HG03039 (cell line): ENCODE measurements around the gene KCNJ15.
"Not testable (repeated sequence)": the region's sequence is repeated elsewhere in the genome, so short reads cannot be mapped to it uniquely, and the experiment has no call there.

Experiments used
- ATAC-seq: cut with Tn5 transposase; IDR thresholded peaks from one replicate; pipeline ENCODE4 v1.9.1; 2021; ENCODE audit warnings: mild to moderate bottlenecking, moderate library complexity; ENCODE audit not compliant: unreplicated experiment

Gene KCNJ15

DNA sequence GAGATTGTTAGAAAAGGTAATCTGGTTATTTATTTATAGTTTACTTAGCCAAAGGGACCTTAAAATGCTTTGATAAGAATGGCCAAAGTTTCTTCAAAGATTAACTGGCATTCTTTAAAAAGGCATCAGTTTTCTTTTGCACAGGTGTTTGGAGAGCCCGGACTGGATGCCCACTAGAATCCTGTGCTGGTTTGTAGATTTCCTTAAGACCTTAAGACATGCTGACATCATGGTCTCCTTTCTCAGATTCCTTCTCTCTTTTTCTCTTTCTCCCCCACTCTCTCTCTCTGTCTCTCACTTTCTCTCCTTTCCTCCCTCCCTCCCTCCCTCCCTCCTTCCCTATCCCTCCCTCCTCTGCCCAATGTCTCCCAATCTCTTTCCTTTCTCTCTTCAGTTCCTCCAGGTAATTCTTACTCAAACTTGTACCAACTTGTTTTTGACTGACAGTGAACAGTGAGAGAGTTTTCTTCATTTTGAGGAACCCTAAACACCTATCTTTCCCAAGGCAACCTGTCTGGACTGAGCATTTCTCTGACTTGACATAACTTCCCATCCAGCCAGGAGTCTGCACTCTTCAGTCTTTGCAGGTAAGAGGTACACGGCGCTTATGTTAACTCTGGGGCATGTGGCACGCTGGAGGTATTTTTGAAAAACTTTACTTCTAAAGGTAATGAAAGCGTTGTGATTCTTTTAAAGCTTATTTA is at the start of gene KCNJ15:
KCNJ15 (plus strand) TSS at position 393 of the 704 bp plus-strand sequence. CDS start 42,271 bp downstream, outside the sequence.
- no peak for ATAC-seq

- no peak for ATAC-seq
Measured at GRCh38 chr21:38208118-38208517, 48.7 kb upstream of the KCNJ15 start.

DNA sequence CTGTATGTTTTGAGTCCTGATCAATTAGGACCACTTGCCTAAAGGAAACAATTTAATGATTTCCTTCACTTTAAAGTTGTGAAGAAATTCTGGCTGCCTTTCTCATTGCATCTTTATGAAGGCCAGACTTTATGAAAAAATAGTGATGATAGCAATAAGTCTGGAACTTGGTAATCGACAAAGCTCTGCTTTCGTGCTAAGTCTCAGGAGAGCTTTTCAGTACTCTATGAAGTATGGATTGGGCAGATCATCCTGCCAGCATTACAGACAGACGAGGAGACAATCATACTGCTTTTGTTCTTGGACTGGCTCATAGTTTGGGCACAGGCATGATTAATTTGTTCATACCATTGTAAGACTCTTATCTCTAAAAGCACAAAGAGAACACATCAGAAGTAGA is 45.5 kb upstream of the KCNJ15 start:
- ATAC-seq, result no peak

GRCh38 chr21:38212706-38213105 is 44.1 kb upstream of the KCNJ15 start:
- no peak for ATAC-seq

- ATAC-seq, result no peak
Measured at GRCh38 chr21:38219049-38219628, 37.7 kb upstream of the KCNJ15 start.

GRCh38 chr21:38220270-38220737 is 36.5 kb upstream of the KCNJ15 start:
- ATAC-seq, result no peak

- ATAC-seq, result no peak
Measured at GRCh38 chr21:38221594-38221993, 35.2 kb upstream of the KCNJ15 start.

DNA sequence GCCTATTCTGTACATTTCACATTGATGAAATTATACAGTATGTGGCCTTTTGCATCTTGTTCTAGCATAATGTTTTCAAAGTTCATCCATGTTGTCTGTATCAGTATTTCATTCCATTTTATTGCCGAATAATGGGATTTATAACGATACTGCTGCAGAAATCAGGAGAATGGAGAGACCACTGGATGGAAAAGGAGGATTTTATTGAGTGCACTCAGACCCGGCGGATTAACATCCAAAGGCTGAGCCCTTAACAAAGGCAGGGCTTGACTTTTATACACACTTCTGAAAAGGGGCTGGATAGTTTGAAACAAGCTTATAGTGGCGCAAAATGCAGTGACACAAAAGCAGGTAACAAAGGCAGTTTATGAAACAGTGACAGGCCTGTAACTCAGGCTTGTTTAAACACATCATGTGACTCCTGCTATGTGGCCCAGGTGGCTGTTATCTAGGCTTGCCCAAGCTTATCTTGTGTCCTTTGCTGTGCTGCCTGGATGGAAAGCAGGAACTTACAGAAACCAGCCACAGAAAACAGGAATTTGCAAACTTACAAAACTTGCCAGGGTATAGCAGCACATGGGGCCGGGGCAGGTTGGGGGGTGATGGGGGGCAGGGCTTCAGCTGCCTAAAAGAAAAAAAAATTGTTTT is 32.8 kb upstream of the KCNJ15 start:
- ATAC-seq, result no peak

GRCh38 chr21:38227401-38227800 is 29.4 kb upstream of the KCNJ15 start:
- no peak for ATAC-seq

- no peak for ATAC-seq
Measured at GRCh38 chr21:38228115-38228514, 28.7 kb upstream of the KCNJ15 start.

DNA sequence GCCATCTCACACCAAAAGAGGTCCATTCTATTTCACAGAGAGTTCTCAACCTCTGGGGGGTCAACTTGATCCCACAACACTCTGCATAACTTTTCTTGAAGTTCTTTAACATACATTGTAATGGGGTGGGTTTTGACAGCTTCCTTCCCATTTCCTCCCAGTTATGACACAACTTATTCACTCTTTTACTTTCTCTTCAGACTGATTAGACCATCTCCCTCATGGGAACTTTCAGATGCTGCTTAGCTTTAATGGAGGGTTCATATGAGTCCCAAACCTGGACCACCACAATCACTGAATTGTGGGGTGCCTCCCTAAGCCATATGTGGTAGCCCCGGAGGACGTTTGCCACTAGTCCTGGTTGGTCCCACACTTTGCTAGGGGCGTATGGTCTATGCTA is 28.3 kb upstream of the KCNJ15 start:
- no peak for ATAC-seq

- no peak for ATAC-seq
Measured at GRCh38 chr21:38229260-38229877, 27.4 kb upstream of the KCNJ15 start.

- no peak for ATAC-seq
Measured at GRCh38 chr21:38234395-38235142, 22.2 kb upstream of the KCNJ15 start.

DNA sequence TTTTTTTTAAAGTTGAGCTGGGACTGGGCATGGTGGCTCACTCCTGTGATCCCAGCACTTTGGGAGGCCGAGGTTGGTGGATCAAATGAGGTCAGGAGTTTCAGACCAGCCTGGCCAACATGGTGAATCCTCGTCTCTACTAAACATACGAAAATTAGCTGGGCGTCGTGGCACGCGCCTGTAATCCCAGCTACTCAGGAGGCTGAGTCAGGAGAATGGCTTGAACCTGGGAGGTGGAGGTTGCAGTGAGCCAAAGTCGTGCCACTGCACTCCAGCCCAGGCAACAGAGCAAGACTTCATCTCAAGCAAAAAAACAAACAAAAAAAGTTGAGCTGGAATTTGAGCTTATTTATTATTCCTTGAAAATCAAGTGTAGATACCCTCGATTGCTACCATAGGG is 21.5 kb upstream of the KCNJ15 start:
- ATAC-seq, result not testable (repeated sequence)

DNA sequence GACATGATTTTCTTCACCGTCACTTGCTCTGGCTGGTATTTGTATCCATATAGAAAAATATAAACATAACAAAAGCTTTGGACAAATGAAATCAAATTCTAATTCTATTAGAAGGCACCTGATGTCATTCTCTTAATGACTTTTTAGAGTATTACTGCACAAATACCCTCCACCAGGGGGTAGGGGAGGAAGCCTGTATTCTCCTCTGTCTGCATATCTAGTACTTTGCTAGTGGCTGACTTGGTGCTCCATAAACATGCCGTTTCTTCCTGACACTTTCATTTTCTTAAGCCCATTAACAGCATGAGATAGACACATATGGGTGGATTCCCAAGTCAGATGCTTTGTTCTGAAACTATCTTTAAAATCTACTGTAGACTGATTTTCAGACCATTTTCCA is 20.6 kb upstream of the KCNJ15 start:
- ATAC-seq, result no peak

DNA sequence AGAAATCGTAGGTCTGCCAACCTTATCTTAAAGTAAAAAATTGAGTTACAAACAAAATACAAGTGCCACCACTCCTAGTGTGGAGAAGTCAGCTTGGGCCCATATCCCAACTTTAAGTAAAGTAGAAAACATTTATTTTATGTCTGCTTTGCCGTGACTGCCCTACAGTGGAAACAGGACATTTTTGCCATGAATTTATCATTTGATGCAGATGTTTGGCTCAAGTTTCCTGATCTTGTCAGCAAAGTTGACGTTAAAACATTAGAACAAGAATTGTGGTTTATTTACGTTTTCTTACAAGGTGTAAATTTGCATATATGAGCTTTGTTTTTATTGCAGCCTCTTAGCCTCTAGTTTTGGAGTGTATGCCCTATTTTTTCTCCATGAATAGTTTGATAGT is 17.1 kb upstream of the KCNJ15 start:
- no peak for ATAC-seq

DNA sequence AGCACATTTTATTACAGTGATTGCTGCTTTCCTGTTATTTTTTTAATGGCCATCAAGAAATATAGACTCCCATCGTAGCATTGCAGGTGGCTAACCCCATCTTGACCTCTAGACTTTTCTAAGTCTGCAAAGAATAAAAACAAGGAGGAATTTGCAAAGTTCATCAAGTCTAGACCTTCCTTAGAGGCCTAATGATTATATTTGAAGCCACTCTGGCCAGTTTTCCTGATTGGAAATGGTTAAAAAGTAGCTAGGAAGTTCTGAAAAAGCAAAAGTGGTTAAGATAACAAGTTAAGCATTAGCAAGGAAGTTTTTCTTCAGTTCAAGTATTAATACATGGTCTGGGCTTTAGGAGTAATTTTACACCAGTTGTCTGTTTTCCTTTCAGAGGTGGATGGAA is 16.7 kb upstream of the KCNJ15 start:
- no peak for ATAC-seq

GRCh38 chr21:38241029-38241740 is 15.6 kb upstream of the KCNJ15 start:
- ATAC-seq, result no peak

GRCh38 chr21:38242061-38242460 is 14.7 kb upstream of the KCNJ15 start:
- ATAC-seq, result no peak

GRCh38 chr21:38243732-38244406 is 12.9 kb upstream of the KCNJ15 start:
- ATAC-seq, result no peak
